HG03196 (cell line): ENCODE measurements around the gene PID1.

Source experiments
- ATAC-seq: cut with Tn5 transposase; IDR thresholded peaks from one replicate; pipeline ENCODE4 v1.9.1; 2021; ENCODE audit not compliant: unreplicated experiment

PID1 gene

DNA sequence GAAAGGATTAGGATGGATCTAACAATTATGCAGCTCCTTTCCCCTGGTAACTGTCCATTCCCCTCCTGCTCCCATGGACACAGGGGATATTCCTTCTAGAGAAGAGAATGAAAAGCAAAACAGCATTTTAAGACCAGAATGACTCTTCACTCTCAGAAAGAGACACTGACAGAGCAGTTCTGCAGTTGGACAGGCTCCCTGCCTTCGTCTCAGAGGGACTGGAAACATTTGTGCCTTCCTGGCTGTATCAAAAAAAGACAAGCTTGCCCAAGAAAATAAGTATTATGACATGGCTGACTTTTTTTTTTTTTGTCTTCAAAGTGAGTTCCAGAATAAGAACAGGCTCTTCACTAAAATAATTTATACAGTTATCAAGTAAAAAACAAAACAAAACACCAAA lies 9.5 kb downstream of the PID1 start:
- no peak for ATAC-seq

DNA sequence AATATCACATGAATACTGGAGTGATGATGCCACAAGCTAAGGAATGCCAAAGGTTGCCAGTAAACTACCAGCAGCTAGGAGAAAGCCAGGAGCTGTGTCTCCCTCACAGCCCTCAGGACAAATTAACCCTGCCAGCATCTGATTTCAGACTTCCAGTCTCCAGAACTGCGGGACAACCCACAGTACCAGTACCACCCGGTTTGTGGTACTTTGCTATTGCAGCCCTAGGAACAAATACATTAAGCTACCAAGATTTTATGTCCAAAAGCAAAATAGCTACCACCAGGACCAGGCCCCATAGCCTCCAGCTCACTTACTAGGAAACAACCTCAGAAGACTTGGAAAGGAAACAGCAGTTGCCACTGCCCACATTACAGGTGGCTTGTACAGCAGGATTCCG lies 10.0 kb downstream of the PID1 start:
- no peak for ATAC-seq

DNA sequence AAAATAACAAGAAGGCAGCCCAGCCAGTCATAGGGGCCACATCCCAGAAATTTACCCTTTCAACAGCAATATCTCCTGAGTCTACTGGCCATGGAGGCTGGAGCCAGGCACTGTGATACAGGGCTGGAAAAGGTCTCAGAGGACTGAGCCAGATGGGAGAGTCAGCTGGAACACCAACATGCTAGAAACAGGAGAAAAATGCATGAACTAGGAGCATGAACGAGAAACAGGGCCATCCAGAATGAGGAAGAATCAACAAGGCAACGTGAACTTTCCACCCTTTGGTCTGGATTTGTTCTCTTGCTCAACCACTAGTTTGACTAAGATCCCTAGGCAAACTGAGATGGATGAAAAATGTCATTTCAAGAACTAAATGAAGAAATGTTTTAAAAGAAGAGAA lies 13.1 kb downstream of the PID1 start:
- ATAC-seq = no peak

DNA sequence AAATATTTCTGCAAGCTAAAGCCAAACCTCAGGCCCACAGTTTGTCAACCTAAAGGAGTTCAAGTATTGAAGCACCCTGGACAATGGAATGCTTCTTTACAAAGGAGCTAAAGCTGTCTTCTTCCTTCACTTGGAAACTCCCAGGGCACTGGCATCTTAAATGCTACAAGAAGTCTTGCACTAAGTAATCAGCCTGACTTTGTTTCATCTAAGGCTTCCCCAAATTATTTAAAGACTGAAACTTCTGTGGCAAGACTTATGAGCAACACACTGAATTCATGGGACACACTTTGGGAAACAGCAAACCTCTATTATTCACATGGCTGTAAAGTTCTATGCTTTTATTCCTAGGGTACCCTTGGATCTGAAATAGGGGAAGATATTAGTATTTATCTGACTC lies 14.7 kb downstream of the PID1 start:
- no peak for ATAC-seq

DNA sequence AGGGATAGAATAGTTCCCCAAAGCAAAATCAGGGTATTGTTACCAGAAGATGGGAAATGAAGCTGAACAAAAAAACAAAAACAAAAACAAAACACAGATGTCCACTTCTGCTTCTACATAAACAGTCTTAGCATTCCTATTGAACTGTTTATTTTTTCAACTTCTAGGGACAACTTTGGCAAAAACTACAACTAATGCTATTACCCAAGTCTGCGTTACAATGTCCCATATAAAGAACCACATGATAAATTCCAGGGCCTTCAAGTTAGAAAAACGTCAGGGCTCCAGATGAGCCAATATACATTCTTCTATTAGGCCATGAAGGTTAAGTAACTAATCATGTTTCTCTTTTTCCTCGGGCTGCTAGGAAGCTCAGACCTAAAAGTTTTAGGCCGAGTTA lies 16.9 kb downstream of the PID1 start:
- no peak for ATAC-seq

DNA sequence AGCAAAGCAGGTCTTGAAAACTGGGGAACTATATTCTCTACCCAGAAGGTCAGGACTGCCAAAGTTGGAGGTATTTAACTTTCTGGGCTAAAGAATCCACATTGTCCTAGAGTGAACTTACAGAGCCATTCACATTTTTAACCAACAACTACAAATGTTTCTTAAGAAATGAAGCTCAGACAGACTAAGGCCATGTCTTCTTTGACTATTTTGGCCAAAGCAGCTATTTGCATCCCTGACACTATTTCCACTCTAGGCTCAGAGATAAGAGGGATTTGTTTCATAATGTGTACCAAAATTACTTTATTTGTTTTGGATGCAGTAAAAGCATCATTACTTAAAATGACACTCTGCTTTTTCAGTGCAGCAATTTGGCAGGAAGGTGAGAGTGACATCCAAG lies 18.1 kb downstream of the PID1 start:
- no peak for ATAC-seq

DNA sequence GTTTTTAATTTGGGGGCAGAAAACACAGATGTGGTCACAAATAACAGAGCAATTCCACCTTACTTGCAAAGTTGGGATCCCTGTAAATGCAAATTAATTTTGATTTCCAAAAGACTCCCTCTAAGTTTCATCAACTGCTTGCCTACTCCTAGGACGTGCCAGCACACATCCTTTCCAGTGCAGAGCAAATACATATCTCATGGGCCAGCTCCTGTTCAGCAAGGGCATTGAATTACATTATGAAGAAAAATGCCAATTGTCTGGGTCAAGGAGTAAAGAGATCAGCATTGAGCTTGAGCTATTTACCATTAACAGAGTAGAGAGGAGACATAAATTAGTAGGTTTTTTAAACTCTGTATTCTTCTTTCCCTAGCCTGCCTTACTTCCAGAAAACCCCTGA lies 18.8 kb downstream of the PID1 start:
- ATAC-seq = no peak

DNA sequence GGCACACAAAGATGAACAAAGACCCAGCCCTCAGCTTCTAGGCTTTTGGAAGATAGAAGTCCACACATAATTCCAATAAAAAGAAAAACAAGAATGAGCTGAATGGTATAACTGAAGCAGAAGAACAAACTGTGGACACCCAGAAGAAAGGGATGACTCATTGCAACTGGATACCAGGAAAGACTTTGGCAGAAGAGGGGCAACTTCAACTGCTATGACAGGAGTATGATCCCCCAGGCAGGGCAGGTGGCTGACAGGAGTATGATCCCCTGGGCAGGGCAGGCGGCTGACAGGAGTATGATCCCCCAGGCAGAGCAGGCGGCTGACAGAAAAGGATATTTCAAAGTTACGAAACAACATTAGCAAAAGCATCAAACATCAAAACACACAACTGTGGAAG lies 21.6 kb downstream of the PID1 start:
- no peak for ATAC-seq

DNA sequence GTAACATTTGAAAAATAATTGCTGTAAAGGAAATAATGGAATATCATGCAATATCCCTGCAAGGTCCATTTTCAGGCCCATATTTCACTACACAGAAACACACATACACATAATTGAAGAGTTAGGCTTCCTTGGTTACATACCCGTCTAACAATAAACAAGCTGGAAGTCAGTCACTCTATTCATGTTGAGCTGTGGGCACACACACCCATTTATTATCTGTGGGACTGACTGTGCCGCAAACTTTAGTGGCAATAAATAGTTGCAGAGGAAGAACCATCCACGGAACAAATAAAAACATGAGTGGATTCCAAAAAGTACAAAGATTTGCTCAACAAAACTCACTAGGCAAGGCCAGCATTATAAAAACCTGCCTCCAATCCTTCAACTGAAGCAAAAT lies 24.8 kb downstream of the PID1 start:
- no peak for ATAC-seq

DNA sequence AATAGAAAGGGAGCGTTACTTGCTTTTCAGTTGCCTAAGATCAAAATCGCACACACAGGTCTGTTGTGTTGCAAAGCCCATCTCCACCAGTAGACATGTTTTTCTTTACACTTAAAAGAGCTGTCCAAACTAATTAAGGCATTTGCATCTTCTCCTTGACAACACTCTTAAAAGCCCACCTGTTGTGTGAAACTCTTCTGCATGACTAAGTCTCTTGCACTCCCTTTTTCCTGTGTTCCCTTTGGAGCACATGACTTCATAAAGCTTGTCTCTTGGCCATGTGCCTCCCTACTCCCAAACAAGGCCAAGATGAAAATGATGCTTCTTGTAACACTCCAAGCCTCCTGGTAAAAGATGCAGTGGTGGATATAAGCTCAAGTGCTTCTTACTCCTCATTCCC lies 26.1 kb downstream of the PID1 start:
- ATAC-seq = no peak

DNA sequence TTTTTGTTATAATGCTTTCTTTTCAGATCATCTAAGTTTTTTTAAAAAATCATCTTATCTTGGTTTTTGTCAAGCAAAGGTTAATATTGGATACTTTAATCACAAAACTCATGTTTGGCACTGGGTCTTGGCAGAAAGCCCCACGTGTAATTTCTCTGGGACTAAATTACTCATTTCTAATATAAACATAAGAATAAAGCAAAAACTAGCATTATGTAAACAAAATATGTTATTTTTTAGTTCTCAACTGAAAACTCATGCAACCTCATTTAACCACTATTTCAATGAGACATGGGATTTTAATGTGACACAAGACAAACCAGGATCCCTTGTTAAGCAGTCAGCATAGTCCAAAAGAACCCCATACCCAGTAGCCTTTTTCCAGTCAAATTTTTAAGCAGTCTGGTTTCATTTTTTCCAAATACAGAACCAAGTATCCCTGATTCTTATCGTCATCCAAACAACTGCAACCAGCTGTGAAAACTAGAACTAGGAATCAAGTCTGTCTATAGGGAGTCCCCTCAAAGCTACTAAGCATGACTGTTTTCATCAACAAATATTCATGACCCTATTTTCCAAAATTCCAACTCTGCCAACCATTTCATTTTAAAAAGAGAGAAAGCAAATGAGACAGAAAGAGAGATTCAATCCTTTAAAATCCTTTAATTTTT lies 27.1 kb downstream of the PID1 start:
- ATAC-seq = no peak

DNA sequence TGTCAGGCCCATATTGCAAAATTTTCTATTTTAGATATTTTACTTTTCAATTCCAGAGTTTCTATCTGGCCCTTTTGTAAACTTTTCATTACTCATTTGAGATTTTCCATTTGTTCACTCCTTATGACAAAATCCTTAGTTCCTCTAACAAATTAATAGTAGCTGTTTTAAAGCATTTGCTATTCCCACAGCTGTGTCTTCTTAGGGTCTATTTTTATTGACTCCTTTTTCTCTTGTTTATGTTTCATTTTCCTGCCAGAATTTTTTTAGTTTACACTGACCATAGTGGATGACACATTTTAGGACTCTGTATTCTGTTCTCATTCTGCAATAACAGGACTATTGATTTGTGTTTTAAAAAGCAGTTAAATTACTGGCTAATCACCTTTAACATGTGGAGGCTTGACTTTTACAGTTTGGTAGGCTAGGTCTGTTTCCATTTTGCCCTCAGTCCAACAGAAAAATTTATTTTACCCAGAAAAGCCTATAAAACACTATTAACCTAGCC lies 30.0 kb downstream of the PID1 start:
- ATAC-seq = no peak

DNA sequence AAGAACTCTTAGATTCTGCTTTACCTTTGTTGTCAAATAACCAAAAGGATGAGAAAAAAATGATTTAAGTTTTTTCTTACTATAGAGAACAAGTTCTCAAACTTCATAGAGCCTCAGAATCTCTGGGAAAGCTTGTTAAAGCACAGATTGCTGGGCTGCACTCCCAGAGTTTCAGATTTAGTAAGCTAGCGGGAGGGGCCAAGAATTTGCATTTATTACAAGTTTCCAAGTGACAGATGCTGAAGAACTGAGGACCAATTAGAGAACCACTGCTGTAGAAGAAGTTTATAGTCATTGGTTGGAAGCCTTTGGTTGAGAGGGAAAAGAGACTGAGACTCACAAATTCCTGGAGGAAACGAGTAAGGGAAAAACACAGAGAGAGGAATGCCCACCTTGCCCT lies 32.1 kb downstream of the PID1 start:
- no peak for ATAC-seq

DNA sequence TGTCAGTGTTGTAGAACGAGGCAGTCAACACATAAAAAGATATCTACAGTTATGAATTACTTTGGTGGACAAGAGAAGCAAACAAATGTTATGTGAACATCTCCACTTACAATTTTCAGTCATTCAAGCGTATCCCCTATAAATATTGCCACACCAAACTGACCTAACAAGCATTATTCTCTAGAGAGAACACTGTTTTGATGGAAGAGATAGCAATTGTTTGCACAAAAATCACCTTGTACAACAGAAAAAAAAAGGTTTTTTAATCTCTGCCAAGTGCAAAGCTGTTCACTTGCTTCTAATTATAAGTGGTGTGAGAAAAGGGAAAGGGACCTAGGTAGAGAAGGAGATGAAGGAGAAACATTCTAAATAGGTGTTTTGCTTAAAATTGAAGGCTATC lies 33.8 kb downstream of the PID1 start:
- no peak for ATAC-seq

DNA sequence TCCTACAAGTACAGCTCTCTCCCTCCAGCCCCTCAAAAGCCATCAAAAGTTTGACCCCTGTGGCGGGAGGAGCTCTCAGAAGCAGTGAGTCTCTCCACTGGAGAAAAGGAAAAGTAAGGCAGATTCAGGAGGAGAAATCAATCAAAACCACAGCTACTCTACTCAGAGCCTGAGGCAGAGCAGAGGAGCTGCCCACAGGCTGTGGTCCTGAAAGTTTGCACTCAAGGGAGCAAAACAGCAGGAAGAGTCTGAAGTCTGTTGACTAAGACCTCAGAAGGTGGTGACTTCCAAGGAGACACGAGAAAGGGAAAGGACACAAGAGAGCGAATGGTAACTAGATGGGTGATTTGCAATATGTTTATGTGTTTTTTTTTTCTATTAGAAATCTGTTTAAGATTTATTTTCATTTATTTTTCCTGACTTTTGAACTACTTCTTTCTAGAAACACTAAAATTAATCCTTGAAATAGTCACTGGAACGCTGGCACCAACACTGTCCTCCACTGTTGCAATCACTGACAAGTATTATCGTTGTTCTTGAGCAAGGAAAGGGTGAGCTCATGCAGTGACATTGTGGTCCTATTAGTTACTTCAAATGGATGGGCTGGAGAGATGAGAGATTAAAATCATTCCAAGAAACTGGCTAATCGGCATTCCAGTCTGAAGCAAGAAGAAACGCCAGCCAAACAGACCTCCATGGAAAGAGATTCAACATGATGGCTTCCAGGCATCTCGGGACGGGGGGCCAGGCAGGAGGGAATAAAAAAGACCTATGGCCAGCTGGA lies 35.8 kb downstream of the PID1 start:
- no peak for ATAC-seq

DNA sequence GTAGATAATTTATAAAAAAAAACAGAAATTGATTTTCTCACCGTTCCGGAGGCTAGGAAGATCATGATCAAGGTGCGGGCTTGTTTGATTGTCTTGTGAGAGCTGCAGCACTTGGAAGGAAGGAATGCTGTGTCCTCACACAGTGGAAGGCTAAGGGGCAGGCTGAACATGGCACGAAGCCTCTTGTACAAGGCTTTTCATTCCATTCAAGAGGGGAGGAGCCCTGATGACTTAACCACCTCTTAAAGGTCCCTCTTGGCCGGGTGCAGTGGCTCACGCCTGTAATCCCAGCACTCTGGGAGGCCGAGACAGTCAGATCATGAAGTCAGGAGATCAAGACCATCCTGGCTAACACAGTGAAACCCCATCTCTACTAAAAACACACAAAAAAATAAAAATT lies 39.2 kb downstream of the PID1 start:
- no peak for ATAC-seq

DNA sequence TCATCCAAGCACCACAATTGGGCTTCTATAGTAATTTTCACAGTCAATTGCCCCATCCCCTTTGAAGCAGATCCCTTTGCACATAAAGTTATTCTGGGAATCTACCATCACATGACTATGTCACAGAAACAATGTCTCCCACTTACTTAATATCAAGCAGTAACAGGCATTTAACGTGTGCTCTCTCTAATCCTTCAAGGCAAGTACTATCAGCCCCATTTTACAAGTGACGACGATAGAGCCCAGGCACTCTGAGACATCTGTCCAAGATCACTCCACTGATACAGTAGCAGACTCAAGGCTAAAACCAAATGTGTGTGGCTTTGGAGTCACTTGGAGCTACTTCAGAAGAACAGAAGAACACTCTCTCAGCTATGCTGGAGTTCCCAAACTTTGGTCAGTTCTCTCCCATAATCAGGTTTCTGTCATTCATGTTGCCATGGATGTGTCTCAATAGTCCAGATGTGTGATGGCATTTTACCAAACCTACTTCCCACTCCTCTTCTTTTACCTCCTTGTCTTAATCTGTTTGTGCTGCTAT lies 39.7 kb downstream of the PID1 start:
- no peak for ATAC-seq

DNA sequence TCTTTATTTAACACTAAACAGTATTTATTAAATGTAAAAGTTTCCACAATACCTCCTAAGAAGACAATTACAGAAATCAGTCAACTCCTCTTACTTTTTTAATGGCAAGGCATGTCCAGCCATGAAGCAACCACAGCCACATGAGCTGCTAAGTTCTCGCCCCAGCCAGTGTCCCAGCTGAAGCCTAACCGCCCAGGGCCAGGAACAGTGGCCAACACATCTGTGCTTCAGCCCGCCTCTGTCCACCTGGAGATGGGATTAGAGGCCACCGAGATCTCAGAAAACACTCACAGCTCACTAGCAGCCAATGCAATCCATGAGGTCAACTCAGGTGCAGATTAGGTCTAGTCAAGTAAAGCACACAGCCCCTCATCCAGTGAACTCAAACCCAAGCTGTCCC lies 40.2 kb downstream of the PID1 start:
- no peak for ATAC-seq

DNA sequence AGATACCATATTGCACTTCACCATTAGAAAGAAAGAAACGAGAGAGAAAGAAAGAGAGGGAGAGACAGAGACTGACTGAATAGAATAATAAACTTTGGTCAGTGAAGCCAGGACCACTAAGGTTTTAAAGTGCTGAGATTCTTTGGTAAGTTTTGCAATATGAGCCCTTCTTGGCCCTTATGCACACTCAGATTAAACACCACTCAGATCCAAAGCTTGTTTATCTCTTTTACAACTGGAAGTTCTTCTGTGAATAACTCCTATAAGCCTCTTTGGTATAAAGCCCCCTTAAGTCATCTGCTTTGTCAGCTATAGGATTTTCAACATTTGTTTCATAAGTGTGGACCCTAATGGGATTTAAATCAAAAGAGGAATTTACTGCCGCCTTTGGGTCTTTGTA lies 40.8 kb downstream of the PID1 start:
- no peak for ATAC-seq

DNA sequence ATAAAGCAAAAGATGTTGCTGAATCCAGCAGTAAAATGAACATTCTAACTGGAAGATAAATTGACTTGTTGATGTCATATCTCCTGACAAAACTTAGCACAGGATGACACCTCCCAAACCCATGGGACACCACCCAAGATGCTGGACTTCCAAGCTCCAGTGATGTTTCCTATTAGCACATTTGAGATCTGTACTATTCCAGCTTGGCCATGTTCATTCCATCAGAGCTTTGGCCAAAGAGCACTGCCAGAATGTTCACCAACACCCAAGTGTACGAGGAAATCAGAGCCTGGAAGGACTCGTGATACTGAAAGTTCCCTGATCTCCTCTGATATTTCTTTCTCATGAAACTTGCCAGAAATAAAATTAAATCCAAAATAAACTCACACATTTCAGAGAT lies 44.7 kb downstream of the PID1 start:
- ATAC-seq = no peak

DNA sequence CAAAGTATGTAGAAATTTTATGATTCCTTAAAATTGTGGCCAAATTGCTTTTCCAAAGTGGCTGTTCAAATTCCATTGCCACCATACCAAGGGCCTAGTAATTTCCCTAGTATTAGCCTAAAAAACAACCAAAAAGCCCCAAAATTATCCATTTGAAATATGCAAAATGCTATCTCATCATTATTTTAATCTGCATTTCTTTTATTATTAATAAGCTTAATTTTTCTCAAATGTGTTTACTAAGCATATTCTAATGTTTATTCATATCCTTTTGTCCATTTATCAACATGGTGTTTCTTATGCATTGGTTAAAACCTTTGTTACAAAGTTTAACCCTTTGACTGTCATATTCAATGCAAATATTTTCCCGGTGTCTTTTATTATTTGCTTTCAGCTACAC lies 48.0 kb downstream of the PID1 start:
- no peak for ATAC-seq

DNA sequence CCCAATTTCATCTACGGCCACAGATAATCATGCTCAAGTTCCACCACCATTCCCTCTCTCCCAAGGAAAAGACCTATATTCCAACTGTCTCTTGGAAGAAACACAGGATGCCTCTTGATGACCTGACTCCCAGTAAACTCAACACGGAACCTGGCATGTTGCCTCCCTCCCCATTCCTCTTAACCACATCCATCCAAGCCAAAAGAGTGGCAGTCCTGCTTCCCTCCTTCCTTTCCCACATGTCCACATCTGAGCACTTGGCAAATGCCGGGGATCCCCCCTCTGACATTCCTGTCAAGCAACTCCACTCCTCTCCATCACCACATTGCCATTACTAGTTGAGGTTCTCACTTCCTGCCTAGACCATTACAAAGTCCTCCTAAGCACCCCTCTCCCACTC lies 49.4 kb downstream of the PID1 start:
- ATAC-seq = no peak
